SK-N-SH treated with all-trans-retinoic acid at 6 μM for 48 hours (cell line): ENCODE measurements around the gene PRRG2.

Experiments used
- CSDC2 ChIP-seq: fragments of 250-450 bp; sonication (Bioruptor Pico); IDR thresholded peaks from 2 replicates; pipeline ENCODE4 v1.5.0; 2020; ENCODE audit warnings: mild to moderate bottlenecking, moderate library complexity
- CSRNP3 ChIP-seq: fragments of 250-450 bp; sonication (Bioruptor Pico); IDR thresholded peaks from 2 replicates; pipeline ENCODE4 v1.5.1; 2021; ENCODE audit warnings: mild to moderate bottlenecking, moderate library complexity
- ESRRG ChIP-seq: fragments of 250-450 bp; sonication (Bioruptor Pico); IDR thresholded peaks from 2 replicates; pipeline ENCODE4 v1.6.1; 2021; ENCODE audit warnings: mild to moderate bottlenecking
- OSR1 ChIP-seq: fragments of 250-450 bp; sonication (Bioruptor Pico); IDR thresholded peaks from 2 replicates; pipeline ENCODE4 v1.8.0; 2022; ENCODE audit warnings: moderate library complexity, mild to moderate bottlenecking, inconsistent platforms
- PPARA ChIP-seq: fragments of 250-450 bp; sonication (Bioruptor Pico); IDR thresholded peaks from 2 replicates; pipeline ENCODE4 v1.5.0; 2020; ENCODE audit warnings: mild to moderate bottlenecking, borderline replicate concordance
- SNAI2 ChIP-seq: fragments of 250-450 bp; sonication (Bioruptor Pico); IDR thresholded peaks from 2 replicates; pipeline ENCODE4 v1.5.0; 2020; ENCODE audit warnings: mild to moderate bottlenecking, moderate library complexity
- TOX ChIP-seq: fragments of 250-450 bp; sonication (Bioruptor Pico); IDR thresholded peaks from 2 replicates; pipeline ENCODE4 v1.8.0; 2021; ENCODE audit warnings: mild to moderate bottlenecking, moderate library complexity, borderline replicate concordance
- ZC3H10 ChIP-seq: fragments of 250-450 bp; sonication (Bioruptor Pico); IDR thresholded peaks from 2 replicates; pipeline ENCODE4 v1.5.1; 2021; ENCODE audit warnings: mild to moderate bottlenecking, moderate library complexity
- ZFP3 ChIP-seq: fragments of 250-450 bp; sonication (Bioruptor Pico); IDR thresholded peaks from 2 replicates; pipeline ENCODE4 v1.5.0; 2020; ENCODE audit warnings: mild to moderate bottlenecking, moderate library complexity
- ZNF70 ChIP-seq: fragments of 450-650 bp; formaldehyde crosslinking; IDR thresholded peaks from 2 replicates; pipeline ENCODE4 v1.5.0; 2020; ENCODE audit warnings: mild to moderate bottlenecking, moderate library complexity
- TF ChIP-seq, protein P1 (sequence below): fragments of 250-450 bp; sonication (Bioruptor Pico); IDR thresholded peaks from 2 replicates; pipeline ENCODE4 v1.8.0; 2020; ENCODE audit warnings: mild to moderate bottlenecking, moderate library complexity, borderline replicate concordance

- no peak for TF ChIP-seq SNAI2 (CRISPR knock-in tag)
- TF ChIP-seq ESRRG (CRISPR knock-in tag): no peak
- no peak for TF ChIP-seq CSDC2
- TF ChIP-seq, protein P1, sequence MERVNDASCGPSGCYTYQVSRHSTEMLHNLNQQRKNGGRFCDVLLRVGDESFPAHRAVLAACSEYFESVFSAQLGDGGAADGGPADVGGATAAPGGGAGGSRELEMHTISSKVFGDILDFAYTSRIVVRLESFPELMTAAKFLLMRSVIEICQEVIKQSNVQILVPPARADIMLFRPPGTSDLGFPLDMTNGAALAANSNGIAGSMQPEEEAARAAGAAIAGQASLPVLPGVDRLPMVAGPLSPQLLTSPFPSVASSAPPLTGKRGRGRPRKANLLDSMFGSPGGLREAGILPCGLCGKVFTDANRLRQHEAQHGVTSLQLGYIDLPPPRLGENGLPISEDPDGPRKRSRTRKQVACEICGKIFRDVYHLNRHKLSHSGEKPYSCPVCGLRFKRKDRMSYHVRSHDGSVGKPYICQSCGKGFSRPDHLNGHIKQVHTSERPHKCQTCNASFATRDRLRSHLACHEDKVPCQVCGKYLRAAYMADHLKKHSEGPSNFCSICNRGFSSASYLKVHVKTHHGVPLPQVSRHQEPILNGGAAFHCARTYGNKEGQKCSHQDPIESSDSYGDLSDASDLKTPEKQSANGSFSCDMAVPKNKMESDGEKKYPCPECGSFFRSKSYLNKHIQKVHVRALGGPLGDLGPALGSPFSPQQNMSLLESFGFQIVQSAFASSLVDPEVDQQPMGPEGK: no peak
- no peak for TF ChIP-seq CSRNP3 (CRISPR knock-in tag)
- TF ChIP-seq ZNF70 (CRISPR knock-in tag): no peak
- TF ChIP-seq OSR1 (CRISPR knock-in tag): no peak
- no peak for TF ChIP-seq ZC3H10 (CRISPR knock-in tag)
- TF ChIP-seq ZFP3: no peak
- TF ChIP-seq TOX (CRISPR knock-in tag): no peak
- no peak for TF ChIP-seq PPARA (CRISPR knock-in tag)
These were observed 14.8 kb downstream of the PRRG2 start for GRCh38 chr19:49595819-49596404.
